Effector memory CD4-positive, alpha-beta T cell (primary cell): ENCODE measurements around the gene DPF3.

Experiments
- DNase-seq, 3 donors: peaks; one replicate each; pipeline ENCODE4 v3.0.0-alpha.2; 2020
- H3K27ac ChIP-seq: 2 replicates; pipeline ENCODE4 v1.7.0; 2013; ENCODE audit warnings: mild to moderate bottlenecking, low read length, moderate library complexity; ENCODE audit not compliant: insufficient read depth, poor library complexity, severe bottlenecking
- H3K27me3 ChIP-seq: replicated peaks from 2 replicates; pipeline ENCODE4 v1.7.0; 2013; ENCODE audit warnings: mild to moderate bottlenecking, low read length; ENCODE audit not compliant: insufficient read depth, control insufficient read depth, poor library complexity, severe bottlenecking
- H3K36me3 ChIP-seq: 2 replicates; pipeline ENCODE4 v1.7.0; 2013; ENCODE audit warnings: mild to moderate bottlenecking, low read length, moderate library complexity; ENCODE audit not compliant: control insufficient read depth, insufficient read depth
- H3K4me1 ChIP-seq: 2 replicates; pipeline ENCODE4 v1.7.0; 2013; ENCODE audit warnings: low read length, mild to moderate bottlenecking; ENCODE audit not compliant: control insufficient read depth, insufficient read depth, poor library complexity, severe bottlenecking
- H3K4me3 ChIP-seq: 2 replicates; pipeline ENCODE4 v1.7.0; 2013; ENCODE audit warnings: low read length, low read depth, mild to moderate bottlenecking; ENCODE audit not compliant: insufficient read depth, poor library complexity, severe bottlenecking
- H3K9me3 ChIP-seq: 2 replicates; pipeline ENCODE4 v1.7.0; 2013; ENCODE audit warnings: mild to moderate bottlenecking, low read length, moderate library complexity; ENCODE audit not compliant: control insufficient read depth

The DPF3 gene

GRCh38 chr14:72715850-72716228, 178.1 kb downstream of the DPF3 start:
- Histone ChIP-seq H3K4me3 (no peak overlapping the region), H3K4me1 (peaks cover 11% of the 10 kb centered on the region), H3K9me3 (no peaks in the 10 kb centered on the region), H3K27me3 (no peaks in the 10 kb centered on the region), H3K36me3 (no peaks in the 10 kb centered on the region), H3K27ac (no peak overlapping the region)
- no peak for DNase-seq

DNA sequence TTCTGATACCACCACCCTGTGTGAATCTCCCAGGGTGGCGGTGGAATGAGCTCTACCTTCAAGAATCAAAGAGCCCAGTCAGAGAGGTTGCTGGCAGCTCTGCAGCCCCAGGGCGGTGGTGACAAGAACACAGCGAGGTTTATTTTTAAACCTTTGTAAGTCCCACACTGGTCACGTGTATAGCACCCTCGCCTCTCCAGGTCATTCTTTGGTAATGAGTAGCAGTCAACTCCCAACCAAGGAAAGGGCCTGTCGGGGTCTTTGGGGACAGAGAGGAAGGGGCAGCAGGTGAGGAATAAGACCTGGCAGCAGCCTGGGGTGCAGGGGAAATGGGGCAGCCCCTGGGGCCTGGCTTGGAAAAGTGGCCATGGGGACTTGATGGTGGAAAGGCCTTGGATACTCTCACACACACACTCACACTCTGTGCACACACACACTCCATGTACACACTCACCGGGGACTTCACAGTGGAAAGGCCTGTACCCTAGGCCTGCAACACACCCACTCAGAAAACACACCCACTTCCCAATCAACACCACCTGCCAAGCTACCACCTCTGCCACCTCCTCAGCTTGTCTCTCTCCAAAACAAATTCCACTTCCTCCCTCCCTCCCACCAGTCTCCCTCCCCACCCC, 178.6 kb downstream of the DPF3 start:
- peaks cover 11% of the 10 kb centered on the region for H3K4me1 ChIP-seq
- H3K9me3 ChIP-seq: no peaks in the 10 kb centered on the region
- H3K36me3 ChIP-seq: no peaks in the 10 kb centered on the region
- no peak for DNase-seq
- H3K4me3 ChIP-seq: no peak overlapping the region
- H3K27me3 ChIP-seq: no peaks in the 10 kb centered on the region
- H3K27ac ChIP-seq: no peak overlapping the region

DNA sequence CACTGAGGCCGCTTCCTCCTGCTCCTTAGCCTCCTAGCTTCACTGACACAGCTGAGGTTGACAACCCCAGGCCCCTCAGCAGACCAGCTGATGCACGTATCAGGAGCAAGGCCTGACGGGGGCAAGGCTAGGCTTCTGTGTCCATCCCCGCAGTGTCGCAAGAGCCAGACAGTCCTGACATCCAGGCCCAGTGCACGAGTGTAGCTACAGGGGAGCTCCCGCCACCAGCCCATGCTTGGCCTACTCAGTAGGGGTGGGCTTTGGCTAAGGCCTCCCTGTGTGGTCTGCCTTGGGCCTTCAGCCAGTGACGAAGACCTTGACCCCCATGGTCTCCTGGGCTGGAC, 179.1 kb downstream of the DPF3 start:
- H3K36me3 ChIP-seq: no peaks in the 10 kb centered on the region
- H3K27ac ChIP-seq: no peak overlapping the region
- H3K4me1 ChIP-seq: peaks cover 11% of the 10 kb centered on the region
- H3K9me3 ChIP-seq: no peaks in the 10 kb centered on the region
- no peak overlapping the region for H3K4me3 ChIP-seq
- H3K27me3 ChIP-seq: no peaks in the 10 kb centered on the region
- DNase-seq: no peak

DNA sequence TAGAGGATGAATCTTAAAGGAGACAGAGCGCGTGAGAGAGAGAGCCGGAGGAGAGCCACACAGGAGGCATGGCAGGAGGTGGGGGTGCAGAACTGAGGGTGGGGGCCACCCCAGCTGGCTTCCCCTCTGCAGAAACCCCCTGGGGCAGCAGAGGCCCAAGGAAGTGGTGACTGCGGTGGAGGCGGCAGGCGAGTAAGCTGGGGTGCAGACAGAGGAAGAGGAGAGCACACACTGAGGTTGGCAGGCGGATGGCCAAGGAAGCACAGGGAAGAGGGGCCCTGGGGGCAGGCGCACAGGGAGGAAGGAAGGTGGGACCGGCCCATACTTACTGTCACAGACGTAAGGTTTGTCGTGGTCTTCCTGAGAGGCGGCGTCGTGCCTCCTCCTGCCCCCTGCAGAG, 179.8 kb downstream of the DPF3 start:
- peaks cover 11% of the 10 kb centered on the region for H3K4me1 ChIP-seq
- no peaks in the 10 kb centered on the region for H3K9me3 ChIP-seq
- H3K27ac ChIP-seq: no peak overlapping the region
- H3K27me3 ChIP-seq: no peaks in the 10 kb centered on the region
- DNase-seq: no peak
- H3K4me3 ChIP-seq: no peak overlapping the region
- no peaks in the 10 kb centered on the region for H3K36me3 ChIP-seq

GRCh38 chr14:72711936-72712335, 182.0 kb downstream of the DPF3 start:
- Histone ChIP-seq H3K4me1 (peaks cover 11% of the 10 kb centered on the region), H3K27ac (no peak overlapping the region), H3K27me3 (no peaks in the 10 kb centered on the region), H3K36me3 (no peaks in the 10 kb centered on the region), H3K4me3 (no peak overlapping the region), H3K9me3 (no peaks in the 10 kb centered on the region)
- no peak for DNase-seq

DNA sequence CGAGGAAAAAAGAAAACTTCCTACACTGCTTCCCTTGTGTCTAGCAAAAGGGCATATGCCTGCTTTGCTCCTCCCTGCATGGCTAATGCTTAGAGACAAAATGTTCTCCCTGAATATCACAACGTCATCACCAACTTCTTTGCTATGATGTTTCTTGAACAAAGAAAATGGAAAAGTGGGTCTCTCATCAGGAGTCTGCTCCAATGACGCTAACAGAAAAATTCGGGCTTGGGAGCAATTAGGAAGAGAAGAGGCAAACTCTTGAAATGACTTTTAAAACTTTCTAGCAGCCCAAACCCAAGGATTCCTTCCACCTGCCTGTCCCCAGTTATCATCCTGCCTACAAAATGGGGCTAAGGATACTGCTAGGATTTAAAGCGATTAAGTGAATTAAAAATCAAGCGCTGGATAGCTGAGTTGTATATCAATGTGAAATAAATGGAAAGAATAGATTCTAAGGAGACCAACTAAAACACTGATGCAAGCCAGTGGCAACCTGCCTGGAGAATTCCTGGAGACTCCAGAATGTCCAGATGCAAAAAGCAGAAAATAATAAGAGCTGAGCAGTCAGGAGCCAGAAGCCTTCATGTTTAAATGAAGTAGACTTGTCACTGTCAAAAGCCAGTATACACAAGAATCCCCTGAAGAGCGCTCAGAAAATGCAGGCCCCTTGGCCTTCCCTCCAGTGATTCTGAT, 183.8 kb downstream of the DPF3 start:
- no peak overlapping the region for H3K4me3 ChIP-seq
- no peaks in the 10 kb centered on the region for H3K36me3 ChIP-seq
- DNase-seq: no peak
- peaks cover 11% of the 10 kb centered on the region for H3K4me1 ChIP-seq
- H3K9me3 ChIP-seq: no peaks in the 10 kb centered on the region
- no peak overlapping the region for H3K27ac ChIP-seq
- no peaks in the 10 kb centered on the region for H3K27me3 ChIP-seq

DNA sequence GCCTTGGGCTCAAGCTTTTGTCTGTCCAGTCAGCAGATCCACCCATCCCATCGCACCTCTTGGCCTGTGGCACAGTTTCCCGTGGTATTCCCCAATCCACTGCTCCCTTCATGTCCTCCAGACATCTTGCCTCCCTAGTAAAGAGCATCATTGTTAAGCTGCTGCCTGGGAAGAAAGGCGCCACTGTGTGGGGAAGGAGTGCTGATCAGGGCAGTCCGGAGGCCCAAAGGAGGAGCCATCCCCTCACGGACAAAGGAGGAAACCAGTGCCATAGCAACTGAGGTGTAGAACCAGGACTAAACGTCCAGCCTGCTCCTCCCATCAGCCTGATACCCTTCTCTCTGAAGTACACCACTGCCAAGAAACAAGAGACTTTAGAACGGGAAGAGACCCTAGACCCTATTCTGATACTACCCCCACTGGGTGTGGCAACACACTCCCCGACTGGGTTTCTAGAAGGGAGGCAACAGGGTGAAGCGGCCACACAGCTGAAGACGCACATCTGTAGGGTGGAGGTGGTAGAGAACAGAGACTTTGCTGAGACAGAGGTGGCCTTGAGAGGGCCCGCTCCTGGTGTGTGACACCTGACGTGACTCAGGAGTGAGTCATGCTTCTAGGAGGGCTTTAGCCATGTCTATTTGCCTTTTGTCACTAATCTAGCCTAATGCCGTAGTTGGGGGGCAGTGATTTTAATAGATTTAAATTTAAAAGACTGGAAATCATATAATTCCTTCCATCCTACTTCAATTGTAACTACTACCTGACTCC, 185.0 kb downstream of the DPF3 start:
- no peak overlapping the region for H3K4me3 ChIP-seq
- no peaks in the 10 kb centered on the region for H3K36me3 ChIP-seq
- no peak overlapping the region for H3K27ac ChIP-seq
- no peaks in the 10 kb centered on the region for H3K9me3 ChIP-seq
- DNase-seq: no peak
- no peaks in the 10 kb centered on the region for H3K27me3 ChIP-seq
- peaks cover 7% of the 10 kb centered on the region for H3K4me1 ChIP-seq

- Histone ChIP-seq H3K27ac (no peak overlapping the region), H3K36me3 (no peaks in the 10 kb centered on the region), H3K27me3 (no peaks in the 10 kb centered on the region), H3K4me3 (no peak overlapping the region), H3K9me3 (no peaks in the 10 kb centered on the region), H3K4me1 (peaks cover 3% of the 10 kb centered on the region)
- no peak for DNase-seq
Measured at GRCh38 chr14:72708222-72708621, 185.7 kb downstream of the DPF3 start.

- Histone ChIP-seq H3K4me3 (no peak overlapping the region), H3K27ac (no peak overlapping the region), H3K4me1 (no peaks in the 10 kb centered on the region), H3K36me3 (no peaks in the 10 kb centered on the region), H3K9me3 (no peaks in the 10 kb centered on the region), H3K27me3 (no peaks in the 10 kb centered on the region)
- DNase-seq: no peak
Measured at GRCh38 chr14:72706485-72706884, 187.4 kb downstream of the DPF3 start.

DNA sequence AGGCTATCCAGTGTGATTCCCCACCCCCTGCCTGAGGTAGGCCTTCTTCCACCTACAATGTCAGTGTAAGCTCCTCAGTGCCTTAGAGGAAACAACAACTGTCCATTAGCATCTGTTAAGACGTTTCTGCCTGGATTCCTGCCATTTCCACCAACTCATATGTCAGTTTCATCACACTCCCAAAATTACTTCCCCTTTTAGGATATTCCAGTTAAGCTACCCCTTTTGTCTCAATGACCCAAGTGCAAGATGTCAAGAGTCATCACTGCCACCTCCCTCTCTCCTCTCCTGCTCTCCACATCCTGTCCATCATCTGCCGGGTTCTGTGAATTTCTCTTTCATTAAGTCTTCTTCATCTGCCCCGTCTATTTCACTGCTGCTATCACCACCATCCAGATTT, 189.4 kb downstream of the DPF3 start:
- no peak overlapping the region for H3K4me3 ChIP-seq
- no peaks in the 10 kb centered on the region for H3K36me3 ChIP-seq
- no peaks in the 10 kb centered on the region for H3K9me3 ChIP-seq
- H3K27ac ChIP-seq: no peak overlapping the region
- H3K4me1 ChIP-seq: no peaks in the 10 kb centered on the region
- no peaks in the 10 kb centered on the region for H3K27me3 ChIP-seq
- DNase-seq: no peak
